A549 (cell line): Measurements from ENCODE around the gene RNF126.

ENCODE experiments used
- EP300 ChIP-seq, 2 experiments: fragments of >200 bp; sonication (Bioruptor Twin); formaldehyde crosslinking; IDR thresholded peaks; 2 replicates in 1 of 2; 3 replicates in 1 of 2; pipeline ENCODE4 v1.6.1; 2016 to 2017
- FOXS1 ChIP-seq: fragments of 250-450 bp; sonication (Bioruptor Pico); IDR thresholded peaks from 2 replicates; pipeline ENCODE4 v1.5.0; 2020; ENCODE audit warnings: mild to moderate bottlenecking, moderate library complexity
- HEYL ChIP-seq: fragments of 250-450 bp; sonication (Bioruptor Pico); IDR thresholded peaks from 2 replicates; pipeline ENCODE4 v1.8.0; 2021; ENCODE audit warnings: mild to moderate bottlenecking, moderate library complexity
- JUN ChIP-seq, 2 experiments: fragments of >200 bp; sonication (Bioruptor Twin); formaldehyde crosslinking; IDR thresholded peaks; 2 replicates in 1 of 2; 3 replicates in 1 of 2; pipeline ENCODE4 v1.6.1; 2016 to 2017
- POLR2A ChIP-seq: IDR thresholded peaks from 2 replicates; pipeline ENCODE4 v1.6.1; 2012; ENCODE audit warnings: mild to moderate bottlenecking, low read length
- POLR2AphosphoS2 ChIP-seq: conservative IDR thresholded peaks from 2 replicates; pipeline ENCODE4 v1.6.1; 2012; ENCODE audit warnings: low read length, improper control_type of control experiment, inconsistent platforms
- TF ChIP-seq, protein P1 (sequence below): fragments of >200 bp; sonication (Bioruptor Twin); formaldehyde crosslinking; IDR thresholded peaks from 3 replicates; pipeline ENCODE4 v1.5.1; 2016

DNA sequence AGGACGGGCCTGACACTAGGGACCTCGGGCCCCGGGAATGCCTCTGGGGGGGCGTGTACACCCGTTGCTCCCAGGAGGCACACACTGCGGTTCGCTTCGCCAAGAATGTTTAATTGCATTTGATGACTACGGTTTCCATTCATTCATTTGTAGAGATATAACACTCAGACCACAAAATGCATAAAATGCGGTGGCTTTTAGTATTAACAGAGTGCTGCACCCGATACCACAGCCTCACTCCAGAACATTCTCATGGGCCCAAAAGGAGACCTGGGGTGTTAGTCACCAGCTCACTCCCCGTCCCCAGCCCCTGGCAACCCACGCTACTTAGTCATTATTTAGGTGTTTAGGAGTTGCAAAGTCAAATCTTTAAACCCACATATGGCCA, 51.5 kb downstream of the RNF126 start:
- TF ChIP-seq POLR2A (no peak), HEYL (no peak), POLR2AphosphoS2 (no peak), JUN (IDR thresholded peaks at IDR 0.05) (no peak), EP300 (IDR thresholded peaks at IDR 0.05) (no peak), FOXS1 (CRISPR knock-in tag) (no peak)
- TF ChIP-seq, protein P1, sequence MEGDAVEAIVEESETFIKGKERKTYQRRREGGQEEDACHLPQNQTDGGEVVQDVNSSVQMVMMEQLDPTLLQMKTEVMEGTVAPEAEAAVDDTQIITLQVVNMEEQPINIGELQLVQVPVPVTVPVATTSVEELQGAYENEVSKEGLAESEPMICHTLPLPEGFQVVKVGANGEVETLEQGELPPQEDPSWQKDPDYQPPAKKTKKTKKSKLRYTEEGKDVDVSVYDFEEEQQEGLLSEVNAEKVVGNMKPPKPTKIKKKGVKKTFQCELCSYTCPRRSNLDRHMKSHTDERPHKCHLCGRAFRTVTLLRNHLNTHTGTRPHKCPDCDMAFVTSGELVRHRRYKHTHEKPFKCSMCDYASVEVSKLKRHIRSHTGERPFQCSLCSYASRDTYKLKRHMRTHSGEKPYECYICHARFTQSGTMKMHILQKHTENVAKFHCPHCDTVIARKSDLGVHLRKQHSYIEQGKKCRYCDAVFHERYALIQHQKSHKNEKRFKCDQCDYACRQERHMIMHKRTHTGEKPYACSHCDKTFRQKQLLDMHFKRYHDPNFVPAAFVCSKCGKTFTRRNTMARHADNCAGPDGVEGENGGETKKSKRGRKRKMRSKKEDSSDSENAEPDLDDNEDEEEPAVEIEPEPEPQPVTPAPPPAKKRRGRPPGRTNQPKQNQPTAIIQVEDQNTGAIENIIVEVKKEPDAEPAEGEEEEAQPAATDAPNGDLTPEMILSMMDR = no peak
